HCT116 (cell line): ENCODE results near the gene TMEM200C. TPM values are rescaled to one million over a fixed set of nuclear protein-coding genes. Genes with fewer than 3 reads are reported as not detected.
A peak's percentile ranks its signal among the peaks of the same experiment; 100 is the strongest.

Experiments
- ATAC-seq: fragments of 200-7000 bp; cut with Tn5 transposase; 2 replicates; pipeline ENCODE4 v1.9.1; 2020; ENCODE audit warnings: mild to moderate bottlenecking, moderate library complexity
- Bru-seq: library from RNA; stranded (reverse); fragments of 400-500 nt; gene quantifications from one replicate; lab custom pipeline; 2021; lab: Mats Ljungman, UMichigan
- BruChase-seq, 2 experiments: library from RNA; stranded (reverse); fragments of 400-500 nt; gene quantifications; one replicate each; lab custom pipeline; 2021; lab: Mats Ljungman, UMichigan
- BruUV-seq: library from RNA; stranded (reverse); fragments of 400-500 nt; replicated peaks from 2 replicates; lab custom pipeline; 2021; lab: Mats Ljungman, UMichigan
- CTCF ChIA-PET: fragments of 300-600 bp; sonication (Branson Sonifier 250); formaldehyde crosslinking; loops from one replicate; lab custom pipeline; 2021; ENCODE audit warnings: antibody characterized with exemption; lab: Charles Lee
- POLR2A ChIA-PET: fragments of 300-600, 350-600 bp; sonication (Branson Sonifier 250); formaldehyde crosslinking; loops from one replicate; lab custom pipeline; 2021; ENCODE audit warnings: antibody characterized with exemption; lab: Charles Lee
- RAD21 ChIA-PET, 2 experiments: fragments of 300-600 bp; sonication (Branson Sonifier 250); formaldehyde crosslinking; loops; one replicate each; lab custom pipeline; 2023; ENCODE audit warnings: low total read pairs in 2 of 2; ENCODE audit not compliant: uncharacterized antibody in 2 of 2, unreplicated experiment in 2 of 2, low non-redundant PET in 1 of 2; lab: Charles Lee
- DNase-seq: peaks from one replicate; pipeline ENCODE4 v3.0.0-alpha.2; 2010; ENCODE audit warnings: low read depth, low spot score
- H2AFZ ChIP-seq: fragments of 200-600 bp; shearing (Covaris generic), sonication (generic); 2 replicates; pipeline ENCODE4 v1.6.1; 2017; ENCODE audit warnings: low read depth, mixed run types, mixed read lengths, antibody characterized with exemption, low read length; ENCODE audit not compliant: poor library complexity, severe bottlenecking
- H3K27ac ChIP-seq: 2 replicates; pipeline ENCODE4 v1.5.1; 2012; ENCODE audit warnings: low read depth, low read length
- H3K27me3 ChIP-seq: fragments of 200-600 bp; sonication (generic); 2 replicates; pipeline ENCODE4 v1.6.1; 2016; ENCODE audit warnings: mixed run types, low read length, mixed read lengths; ENCODE audit not compliant: insufficient read depth
- H3K36me3 ChIP-seq, 2 experiments: fragments of 200-500 bp in 1 of 2; fragments of 200-600 bp in 1 of 2; sonication (Bioruptor generic) in 1 of 2; sonication (generic) in 1 of 2; 2 replicates each; pipeline versions ENCODE4 v1.5.1 to v1.6.1; 2014 to 2016; ENCODE audit warnings: low read length in 2 of 2, inconsistent platforms in 1 of 2, mixed read lengths in 1 of 2, mixed run types in 1 of 2; ENCODE audit not compliant: insufficient read depth in 2 of 2, control insufficient read depth in 1 of 2
- H3K4me1 ChIP-seq, 2 experiments: fragments of 200-600 bp in 1 of 2; sonication (generic) in 1 of 2; 2 replicates each; pipeline versions ENCODE4 v1.5.1 to v1.6.1; 2012 to 2017; ENCODE audit warnings: low read length in 2 of 2, inconsistent platforms in 1 of 2, mild to moderate bottlenecking in 1 of 2, mixed read lengths in 1 of 2, mixed run types in 1 of 2, moderate library complexity in 1 of 2; ENCODE audit not compliant: insufficient read depth in 2 of 2, control insufficient read depth in 1 of 2
- H3K4me2 ChIP-seq: fragments of 200-600 bp; sonication (generic); 2 replicates; pipeline ENCODE4 v1.6.1; 2017; ENCODE audit warnings: mixed run types, low read length, mixed read lengths
- H3K4me3 ChIP-seq, 2 experiments: fragments of 200-600 bp in 1 of 2; sonication (generic) in 1 of 2; replicated peaks in 1 of 2; 2 replicates each; pipeline ENCODE4 v1.5.1; 2011 to 2016; ENCODE audit warnings: low read length in 2 of 2, control low read depth in 1 of 2, low read depth in 1 of 2, mild to moderate bottlenecking in 1 of 2, mixed read lengths in 1 of 2, mixed run types in 1 of 2
- H3K79me2 ChIP-seq: fragments of 200-600 bp; sonication (generic); 2 replicates; pipeline ENCODE4 v1.6.1; 2017; ENCODE audit warnings: mild to moderate bottlenecking, mixed run types, low read length, moderate library complexity, mixed read lengths; ENCODE audit not compliant: insufficient read depth
- H3K9ac ChIP-seq: fragments of 200-600 bp; sonication (generic); 2 replicates; pipeline ENCODE4 v1.6.1; 2016; ENCODE audit warnings: low read length, mixed read lengths
- H3K9me2 ChIP-seq: fragments of 200-600 bp; sonication (generic), shearing (Covaris generic); 2 replicates; pipeline ENCODE4 v1.6.1; 2017; ENCODE audit warnings: mixed run types, mild to moderate bottlenecking, moderate library complexity; ENCODE audit not compliant: insufficient read depth
- H3K9me3 ChIP-seq, 2 experiments: fragments of 200-500 bp in 1 of 2; fragments of 200-600 bp in 1 of 2; sonication (Bioruptor generic) in 1 of 2; sonication (generic) in 1 of 2; 2 replicates each; pipeline ENCODE4 v1.6.1; 2014 to 2017; ENCODE audit warnings: low read length in 2 of 2, mixed read lengths in 2 of 2, inconsistent platforms in 1 of 2, low read depth in 1 of 2, mild to moderate bottlenecking in 1 of 2, mixed run types in 1 of 2, moderate library complexity in 1 of 2; ENCODE audit not compliant: control insufficient read depth in 1 of 2, insufficient read depth in 1 of 2
- H4K20me1 ChIP-seq: fragments of 200-600 bp; sonication (generic), shearing (Covaris generic); 2 replicates; pipeline ENCODE4 v1.6.1; 2017; ENCODE audit warnings: mixed run types, mild to moderate bottlenecking, moderate library complexity; ENCODE audit not compliant: insufficient read depth
- CBX3 ChIP-seq: IDR thresholded peaks from 2 replicates; pipeline ENCODE4 v1.6.1; 2012; ENCODE audit warnings: low read depth
- EGR1 ChIP-seq: IDR thresholded peaks from 2 replicates; pipeline ENCODE4 v1.6.1; 2012; ENCODE audit warnings: low read depth
- ELF1 ChIP-seq: IDR thresholded peaks from 2 replicates; pipeline ENCODE4 v1.6.1; 2012; ENCODE audit warnings: low read depth, borderline replicate concordance
- EZH2 ChIP-seq: fragments of 200-600 bp; sonication (generic); IDR thresholded peaks from 2 replicates; pipeline ENCODE4 v1.6.1; 2017; ENCODE audit warnings: antibody characterized with exemption, mixed run types
- FOSL1 ChIP-seq: IDR thresholded peaks from 2 replicates; pipeline ENCODE4 v1.6.1; 2012; ENCODE audit warnings: low read depth
- POLR2A ChIP-seq: IDR thresholded peaks from 2 replicates; pipeline ENCODE4 v1.7.0; 2011; ENCODE audit warnings: borderline replicate concordance; ENCODE audit not compliant: insufficient read depth, insufficient read length; ENCODE audit errors: extremely low read depth
- POLR2AphosphoS5 ChIP-seq: IDR thresholded peaks from 2 replicates; pipeline ENCODE4 v1.6.1; 2011; ENCODE audit warnings: mild to moderate bottlenecking, low read depth, low read length, moderate library complexity
- RAD21 ChIP-seq: IDR thresholded peaks from 2 replicates; pipeline ENCODE4 v1.6.1; 2012; ENCODE audit warnings: low read depth, mild to moderate bottlenecking
- TCF7L2 ChIP-seq: IDR thresholded peaks from 2 replicates; pipeline ENCODE4 v1.7.0; 2011; ENCODE audit warnings: borderline replicate concordance, inconsistent platforms; ENCODE audit not compliant: insufficient read depth, insufficient read length; ENCODE audit errors: extremely low read depth
- YY1 ChIP-seq: IDR thresholded peaks from 2 replicates; pipeline ENCODE4 v1.6.1; 2011; ENCODE audit warnings: low read length, low read depth, moderate library complexity, mild to moderate bottlenecking; ENCODE audit not compliant: insufficient replicate concordance; ENCODE audit errors: extremely low read depth
- intact Hi-C: fragments of 100-400 bp; cut with micrococcal nuclease; formaldehyde crosslinking; loops from 2 replicates; pipeline ENCODE4 v1.10.0; 2022
- long read RNA-seq: library from polyadenylated mRNA; unstranded; transcript quantifications from one replicate; pipeline ENCODE4 v2.0.0, GENCODE V29; 2021; ENCODE audit not compliant: unreplicated experiment
- polyA plus RNA-seq: library from polyadenylated mRNA; unstranded; fragments of >200 nt; gene quantifications from 2 replicates; pipeline ENCODE4 v1.2.1, GENCODE V29; 2012; ENCODE audit warnings: missing spikeins
- total RNA-seq: library from RNA; stranded (reverse); gene quantifications from one replicate; pipeline ENCODE4 v1.2.1, GENCODE V29; 2021; ENCODE audit not compliant: unreplicated experiment
- TF ChIP-seq, protein P1 (sequence below): IDR thresholded peaks from 2 replicates; pipeline ENCODE4 v1.6.1; 2012
- TF ChIP-seq, protein P2 (sequence below), 3 experiments: fragments of 200-600 bp in 1 of 3; sonication (generic) in 1 of 3; IDR thresholded peaks in 2 of 3; conservative IDR thresholded peaks in 1 of 3; 2 replicates each; pipeline ENCODE4 v1.5.1; 2012 to 2017; ENCODE audit warnings: low read depth in 2 of 3, low read length in 2 of 3, antibody characterized with exemption in 1 of 3, borderline replicate concordance in 1 of 3, control low read depth in 1 of 3, mild to moderate bottlenecking in 1 of 3, mixed read lengths in 1 of 3, mixed run types in 1 of 3, moderate library complexity in 1 of 3; ENCODE audit not compliant: insufficient read depth in 1 of 3
- TF ChIP-seq, protein P3 (sequence below): IDR thresholded peaks from 2 replicates; pipeline ENCODE4 v1.6.1; 2011; ENCODE audit warnings: mild to moderate bottlenecking, low read length, moderate library complexity; ENCODE audit not compliant: insufficient replicate concordance; ENCODE audit errors: extremely low read depth
- TF ChIP-seq, protein P4 (sequence below): IDR thresholded peaks from 2 replicates; pipeline ENCODE4 v1.6.1; 2012

The TMEM200C gene
- total RNA-seq (not detected), Bru-seq, nascent RNA (percentile 6 among the genes with signal in this experiment), BruChase-seq, experiment 1, labeled RNA remaining after a 6-hour chase (percentile 6 among the genes with signal in this experiment), BruChase-seq, experiment 2, labeled RNA remaining after a 2-hour chase (not detected)
- polyA plus RNA-seq = not detected in 2 replicates
- long read RNA-seq = 0 reads

DNA sequence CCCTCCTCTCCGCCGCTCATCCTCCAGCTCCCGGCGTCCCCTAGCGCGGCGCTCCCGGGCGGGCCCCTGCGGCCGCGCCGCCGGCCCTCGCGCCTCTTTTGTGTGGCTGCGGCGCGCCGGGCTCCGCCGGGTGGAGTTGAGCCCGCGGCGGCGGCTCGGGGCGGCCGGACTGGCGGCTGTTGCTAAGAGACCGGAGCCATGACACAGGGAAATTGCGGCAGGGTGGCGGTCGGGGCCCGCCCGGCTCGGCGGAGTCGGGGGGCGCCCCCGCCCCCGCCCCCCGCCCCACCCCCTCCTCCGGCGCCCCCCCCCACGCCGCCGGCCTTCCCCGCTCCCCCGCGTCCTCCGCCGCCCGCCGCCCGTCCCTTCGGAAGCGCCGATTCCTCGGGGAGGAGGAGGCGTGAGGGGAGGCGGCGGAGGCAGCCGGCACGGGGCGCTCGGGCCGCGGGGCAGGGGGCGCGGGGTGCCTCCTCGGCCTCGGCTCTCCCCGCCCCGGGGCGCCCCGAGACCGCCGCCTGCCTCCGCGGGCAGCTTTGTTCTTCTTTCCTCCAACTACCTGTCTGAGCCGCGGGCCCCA lies at the start of gene TMEM200C:
Gene TMEM200C (minus strand): TSS at position 224 of the 577 bp plus-strand sequence. CDS start 3,459 bp downstream, outside the sequence.
- no peak within 1 kb of the TSS for H3K4me2 ChIP-seq
- ATAC-seq (no peak), DNase-seq (no peak)
- no peak within 1 kb of the TSS for H3K27ac ChIP-seq
- H3K4me1 ChIP-seq = no peaks in the 10 kb centered on the region
- H3K9ac ChIP-seq = no peak within 1 kb of the TSS
- peaks cover 4 to 9% of the 10 kb centered on the region in 2 experiments; a peak in 2 of 4 replicates for H3K9me3 ChIP-seq
- H4K20me1 ChIP-seq = no peaks in the 10 kb centered on the region
- intact Hi-C loops = no loop called here
- ChIA-PET CTCF (no interaction called here), POLR2A (no interaction called here), RAD21 (no interaction called here)
- H3K79me2 ChIP-seq = no peaks in the 10 kb centered on the region
- H3K27me3 ChIP-seq = no peaks in the 10 kb centered on the region
- H3K9me2 ChIP-seq = no peaks in the 10 kb centered on the region
- TF ChIP-seq, protein P1, sequence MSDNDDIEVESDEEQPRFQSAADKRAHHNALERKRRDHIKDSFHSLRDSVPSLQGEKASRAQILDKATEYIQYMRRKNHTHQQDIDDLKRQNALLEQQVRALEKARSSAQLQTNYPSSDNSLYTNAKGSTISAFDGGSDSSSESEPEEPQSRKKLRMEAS = no peak
- no peak for TF ChIP-seq EZH2
- TF ChIP-seq YY1 = no peak
- TF ChIP-seq, protein P2, sequence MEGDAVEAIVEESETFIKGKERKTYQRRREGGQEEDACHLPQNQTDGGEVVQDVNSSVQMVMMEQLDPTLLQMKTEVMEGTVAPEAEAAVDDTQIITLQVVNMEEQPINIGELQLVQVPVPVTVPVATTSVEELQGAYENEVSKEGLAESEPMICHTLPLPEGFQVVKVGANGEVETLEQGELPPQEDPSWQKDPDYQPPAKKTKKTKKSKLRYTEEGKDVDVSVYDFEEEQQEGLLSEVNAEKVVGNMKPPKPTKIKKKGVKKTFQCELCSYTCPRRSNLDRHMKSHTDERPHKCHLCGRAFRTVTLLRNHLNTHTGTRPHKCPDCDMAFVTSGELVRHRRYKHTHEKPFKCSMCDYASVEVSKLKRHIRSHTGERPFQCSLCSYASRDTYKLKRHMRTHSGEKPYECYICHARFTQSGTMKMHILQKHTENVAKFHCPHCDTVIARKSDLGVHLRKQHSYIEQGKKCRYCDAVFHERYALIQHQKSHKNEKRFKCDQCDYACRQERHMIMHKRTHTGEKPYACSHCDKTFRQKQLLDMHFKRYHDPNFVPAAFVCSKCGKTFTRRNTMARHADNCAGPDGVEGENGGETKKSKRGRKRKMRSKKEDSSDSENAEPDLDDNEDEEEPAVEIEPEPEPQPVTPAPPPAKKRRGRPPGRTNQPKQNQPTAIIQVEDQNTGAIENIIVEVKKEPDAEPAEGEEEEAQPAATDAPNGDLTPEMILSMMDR (IDR thresholded peaks at IDR 0.05 in 2 of 3, conservative IDR thresholded peaks at IDR 0.05 in 1 of 3; ENCODE audit: borderline replicate concordance in 1 of 3, insufficient read depth in 1 of 3, low read depth in 2 of 3, low read length in 2 of 3) = no peak
- no peak for TF ChIP-seq ELF1
- TF ChIP-seq POLR2A = no peak
- TF ChIP-seq CBX3 = no peak
- no peak for TF ChIP-seq RAD21
- TF ChIP-seq, protein P3, sequence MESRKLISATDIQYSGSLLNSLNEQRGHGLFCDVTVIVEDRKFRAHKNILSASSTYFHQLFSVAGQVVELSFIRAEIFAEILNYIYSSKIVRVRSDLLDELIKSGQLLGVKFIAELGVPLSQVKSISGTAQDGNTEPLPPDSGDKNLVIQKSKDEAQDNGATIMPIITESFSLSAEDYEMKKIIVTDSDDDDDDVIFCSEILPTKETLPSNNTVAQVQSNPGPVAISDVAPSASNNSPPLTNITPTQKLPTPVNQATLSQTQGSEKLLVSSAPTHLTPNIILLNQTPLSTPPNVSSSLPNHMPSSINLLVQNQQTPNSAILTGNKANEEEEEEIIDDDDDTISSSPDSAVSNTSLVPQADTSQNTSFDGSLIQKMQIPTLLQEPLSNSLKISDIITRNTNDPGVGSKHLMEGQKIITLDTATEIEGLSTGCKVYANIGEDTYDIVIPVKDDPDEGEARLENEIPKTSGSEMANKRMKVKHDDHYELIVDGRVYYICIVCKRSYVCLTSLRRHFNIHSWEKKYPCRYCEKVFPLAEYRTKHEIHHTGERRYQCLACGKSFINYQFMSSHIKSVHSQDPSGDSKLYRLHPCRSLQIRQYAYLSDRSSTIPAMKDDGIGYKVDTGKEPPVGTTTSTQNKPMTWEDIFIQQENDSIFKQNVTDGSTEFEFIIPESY = no peak
- no peak for TF ChIP-seq FOSL1
- no peak for TF ChIP-seq POLR2AphosphoS5
- TF ChIP-seq EGR1 = no peak
- no peak for TF ChIP-seq TCF7L2
- TF ChIP-seq, protein P4, sequence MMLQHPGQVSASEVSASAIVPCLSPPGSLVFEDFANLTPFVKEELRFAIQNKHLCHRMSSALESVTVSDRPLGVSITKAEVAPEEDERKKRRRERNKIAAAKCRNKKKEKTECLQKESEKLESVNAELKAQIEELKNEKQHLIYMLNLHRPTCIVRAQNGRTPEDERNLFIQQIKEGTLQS = no peak
- H2AFZ ChIP-seq = no peak within 1 kb of the TSS
- H3K4me3 ChIP-seq = no peak within 1 kb of the TSS
- H3K36me3 ChIP-seq = no peaks in the 10 kb centered on the region
- no TSS peak for BruUV-seq
